ENCODE data around the gene SRPK2. TPM values are rescaled to one million over a fixed set of nuclear protein-coding genes. Genes with fewer than 3 reads are reported as not detected.

The SRPK2 gene
- total and polyA plus RNA-seq, 2 of the 8 experiments (the other 6 are each of a cell fraction or from before 2014, with no cell fraction given), result 10.0 to 47.1 TPM

DNA sequence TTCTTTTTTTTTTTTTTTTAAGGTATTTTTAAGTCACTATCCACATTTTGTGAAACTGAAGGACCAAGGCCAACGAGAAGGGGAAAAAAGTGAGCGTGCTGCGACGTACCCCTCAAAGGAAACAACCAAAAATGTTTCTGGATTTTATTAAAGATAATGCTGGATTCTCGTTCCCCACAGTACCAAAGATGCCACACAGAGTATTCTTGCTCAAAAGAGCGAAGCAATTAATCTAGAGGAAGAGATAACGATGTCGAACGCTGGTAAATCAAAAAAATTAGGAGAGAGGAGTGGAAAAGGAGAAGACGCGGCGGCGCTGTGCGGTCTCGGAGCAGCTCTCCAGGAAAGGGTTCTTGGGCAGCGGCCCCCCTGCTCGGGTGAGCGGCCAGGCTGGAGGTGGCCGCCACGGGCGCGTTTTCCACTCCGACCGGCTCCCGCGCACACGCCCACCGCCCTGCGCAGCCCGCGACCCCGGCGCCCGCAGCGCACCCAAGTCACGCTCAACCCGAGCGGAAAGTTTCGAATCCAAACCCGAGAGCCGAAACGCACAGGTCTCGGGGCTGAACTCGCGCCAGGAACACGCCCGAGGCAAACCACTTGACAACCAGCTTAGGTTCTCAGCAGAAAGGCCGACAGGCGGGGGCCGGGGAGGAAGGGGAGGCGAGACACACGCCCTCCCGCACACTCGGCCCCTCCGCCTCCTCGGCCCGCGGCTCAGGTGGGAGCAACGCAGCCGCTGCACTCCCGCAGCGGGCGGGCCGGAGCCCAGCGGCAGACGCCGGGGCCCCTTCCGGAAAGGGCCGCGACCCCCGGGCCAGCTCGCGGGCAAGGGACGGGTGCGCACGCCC, 989 bp downstream of the SRPK2 start (continued):
- TF ChIP-seq, protein P1, sequence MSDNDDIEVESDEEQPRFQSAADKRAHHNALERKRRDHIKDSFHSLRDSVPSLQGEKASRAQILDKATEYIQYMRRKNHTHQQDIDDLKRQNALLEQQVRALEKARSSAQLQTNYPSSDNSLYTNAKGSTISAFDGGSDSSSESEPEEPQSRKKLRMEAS (IDR thresholded peaks at IDR 0.05), result peak; percentile 5; the same call in 1 of the 2 replicates
- TF ChIP-seq EP300 (IDR thresholded peaks at IDR 0.05; ENCODE audit: borderline replicate concordance in 1 of 2, low read depth in 2 of 2, low read length in 2 of 2) (no peak), CTBP2 (IDR thresholded peaks at IDR 0.05; ENCODE audit: borderline replicate concordance, insufficient read depth, insufficient read length, low read length) (no peak), TAF7 (optimal IDR thresholded peaks at IDR 0.05; ENCODE audit: borderline replicate concordance, low read depth, low read length) (no peak), JUN (IDR thresholded peaks at IDR 0.05; ENCODE audit: low read depth, low read length) (no peak), JUND (IDR thresholded peaks at IDR 0.05; ENCODE audit: low read length) (no peak), RNF2 (IDR thresholded peaks at IDR 0.05; ENCODE audit: borderline replicate concordance, low read depth, low read length, missing control alignments, poor library complexity, severe bottlenecking) (no peak), SRF (IDR thresholded peaks at IDR 0.05; ENCODE audit: low read depth, low read length) (no peak), HDAC6 (IDR thresholded peaks at IDR 0.05; ENCODE audit: low read depth, low read length) (no peak), HDAC2 (IDR thresholded peaks at IDR 0.05; ENCODE audit: borderline replicate concordance in 1 of 2, low read depth in 2 of 2, low read length in 2 of 2) (peak in 1 of 2 experiments; percentile 44; a peak in 1 of 4 replicates), SIRT6 (IDR thresholded peaks at IDR 0.05; ENCODE audit: low read length) (no peak), NRF1 (IDR thresholded peaks at IDR 0.05; ENCODE audit: low read depth, low read length) (no peak)
